SK-N-MC (cell line): Measurements from ENCODE around the gene PI4KA.

Experiments used
- EZH2 ChIP-seq: fragments of 200-600 bp; sonication (generic); IDR thresholded peaks from one replicate; pipeline ENCODE4 v1.6.1; 2017; ENCODE audit warnings: antibody characterized with exemption
- POLR2AphosphoS5 ChIP-seq: IDR thresholded peaks from 2 replicates; pipeline ENCODE4 v1.6.1; 2012; ENCODE audit warnings: mild to moderate bottlenecking, low read depth, low read length, borderline replicate concordance

- TF ChIP-seq POLR2AphosphoS5 (no peak), EZH2 (no peak)
Measured at GRCh38 chr22:20875296-20875695, 16.7 kb upstream of the PI4KA start.
